ENCODE measurements around the gene PUM2. TPM values are rescaled to one million over a fixed set of nuclear protein-coding genes. Genes with fewer than 3 reads are reported as not detected.

The PUM2 gene
- total and polyA plus RNA-seq, 2 of the 13 experiments (the other 11 are each of a cell fraction or from before 2014, with no cell fraction given), result 69.6 to 69.8 TPM

- no peak for TF ChIP-seq ZHX2 (IDR thresholded peaks at IDR 0.05; ENCODE audit: low read depth)
- no peak for TF ChIP-seq ZHX2 (CRISPR knock-in tag; IDR thresholded peaks at IDR 0.05; ENCODE audit: borderline replicate concordance)
- TF ChIP-seq ZNF251 (CRISPR knock-in tag; IDR thresholded peaks at IDR 0.05), result no peak; the same call in 1 of the 2 replicates
- no peak for TF ChIP-seq EED (CRISPR knock-in tag; IDR thresholded peaks at IDR 0.05)
- TF ChIP-seq TEAD3 (CRISPR knock-in tag; optimal IDR thresholded peaks at IDR 0.05; ENCODE audit: borderline replicate concordance), result no peak
- TF ChIP-seq NCOA1 (CRISPR knock-in tag; IDR thresholded peaks at IDR 0.05), result no peak
- no peak for TF ChIP-seq MTA3 (CRISPR knock-in tag; IDR thresholded peaks at IDR 0.05)
- no peak for TF ChIP-seq ZFP36L2 (CRISPR knock-in tag; IDR thresholded peaks at IDR 0.05)
- no peak for TF ChIP-seq MAF1 (CRISPR knock-in tag; IDR thresholded peaks at IDR 0.05; ENCODE audit: borderline replicate concordance)
- TF ChIP-seq MEIS2 (CRISPR knock-in tag; IDR thresholded peaks at IDR 0.05), result no peak
- no peak for TF ChIP-seq HOXA9 (CRISPR knock-in tag; IDR thresholded peaks at IDR 0.05; ENCODE audit: borderline replicate concordance)
- no peak for TF ChIP-seq ZBTB1 (CRISPR knock-in tag; IDR thresholded peaks at IDR 0.05; ENCODE audit: borderline replicate concordance)
- no peak for TF ChIP-seq FOXO4 (CRISPR knock-in tag; conservative IDR thresholded peaks at IDR 0.05)
- no peak for TF ChIP-seq ZNF512 (CRISPR knock-in tag; IDR thresholded peaks at IDR 0.05)
- peak; percentile 97 for TF ChIP-seq XRCC5 (optimal IDR thresholded peaks at IDR 0.05; ENCODE audit: low read length)
- TF ChIP-seq THRA (CRISPR knock-in tag; IDR thresholded peaks at IDR 0.05; ENCODE audit: borderline replicate concordance), result peak; percentile 50
- no peak for TF ChIP-seq YY1 (IDR thresholded peaks at IDR 0.05; ENCODE audit: insufficient read depth, insufficient replicate concordance, low read depth, low read length)
- no peak for TF ChIP-seq ZBTB2 (CRISPR knock-in tag; IDR thresholded peaks at IDR 0.05; ENCODE audit: low read depth)
These were observed 28.4 kb upstream of the PUM2 start (continued) for GRCh38 chr2:20378891-20379519.
